Coronary artery (tissue), 2 donors: Measurements from ENCODE around the gene MGAT4A.
A peak's percentile ranks its signal among the peaks of the same experiment; 100 is the strongest.

Experiments used
- DNase-seq: peaks from one replicate; pipeline ENCODE4 v3.0.0-alpha.2; 2017; ENCODE audit warnings: low spot score
- H3K27ac ChIP-seq, 2 donors: fragments of 200-600 bp; sonication (generic); one replicate each; pipeline ENCODE4 v1.5.1; 2016 to 2019
- H3K4me3 ChIP-seq: fragments of 200-600 bp; sonication (generic); 2 replicates; pipeline ENCODE4 v1.5.1; 2016; ENCODE audit warnings: mild to moderate bottlenecking, moderate library complexity
- TF ChIP-seq, protein P1 (sequence below): fragments of 200-600 bp; sonication (generic); IDR thresholded peaks from one replicate; pipeline ENCODE4 v1.5.1; 2019; ENCODE audit warnings: antibody characterized with exemption

Gene MGAT4A

DNA sequence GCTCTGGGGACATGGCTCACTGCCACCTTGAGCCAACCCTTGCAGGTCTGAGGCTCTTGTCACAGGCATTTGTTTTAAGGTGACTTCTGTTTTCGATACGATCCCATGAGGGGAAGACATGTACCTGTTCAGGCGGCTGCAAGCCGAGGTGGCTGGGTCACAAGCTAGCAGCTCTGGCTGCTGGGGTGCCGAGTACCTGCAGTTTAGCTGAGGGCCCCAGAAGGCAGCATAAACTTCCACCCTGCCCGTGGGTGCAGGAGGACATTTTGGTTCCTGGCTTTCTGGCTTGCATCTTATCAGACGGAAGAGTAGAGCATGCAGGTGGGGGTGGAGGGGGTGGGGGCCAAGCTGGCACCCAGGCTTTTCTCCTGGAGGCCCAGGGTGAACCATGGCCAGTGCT, 151.0 kb downstream of the MGAT4A start:
- Histone ChIP-seq H3K27ac (no peak overlapping the region), H3K4me3 (no peak overlapping the region)
- TF ChIP-seq, protein P1, sequence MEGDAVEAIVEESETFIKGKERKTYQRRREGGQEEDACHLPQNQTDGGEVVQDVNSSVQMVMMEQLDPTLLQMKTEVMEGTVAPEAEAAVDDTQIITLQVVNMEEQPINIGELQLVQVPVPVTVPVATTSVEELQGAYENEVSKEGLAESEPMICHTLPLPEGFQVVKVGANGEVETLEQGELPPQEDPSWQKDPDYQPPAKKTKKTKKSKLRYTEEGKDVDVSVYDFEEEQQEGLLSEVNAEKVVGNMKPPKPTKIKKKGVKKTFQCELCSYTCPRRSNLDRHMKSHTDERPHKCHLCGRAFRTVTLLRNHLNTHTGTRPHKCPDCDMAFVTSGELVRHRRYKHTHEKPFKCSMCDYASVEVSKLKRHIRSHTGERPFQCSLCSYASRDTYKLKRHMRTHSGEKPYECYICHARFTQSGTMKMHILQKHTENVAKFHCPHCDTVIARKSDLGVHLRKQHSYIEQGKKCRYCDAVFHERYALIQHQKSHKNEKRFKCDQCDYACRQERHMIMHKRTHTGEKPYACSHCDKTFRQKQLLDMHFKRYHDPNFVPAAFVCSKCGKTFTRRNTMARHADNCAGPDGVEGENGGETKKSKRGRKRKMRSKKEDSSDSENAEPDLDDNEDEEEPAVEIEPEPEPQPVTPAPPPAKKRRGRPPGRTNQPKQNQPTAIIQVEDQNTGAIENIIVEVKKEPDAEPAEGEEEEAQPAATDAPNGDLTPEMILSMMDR = no peak
- peak; percentile 55 for DNase-seq

DNA sequence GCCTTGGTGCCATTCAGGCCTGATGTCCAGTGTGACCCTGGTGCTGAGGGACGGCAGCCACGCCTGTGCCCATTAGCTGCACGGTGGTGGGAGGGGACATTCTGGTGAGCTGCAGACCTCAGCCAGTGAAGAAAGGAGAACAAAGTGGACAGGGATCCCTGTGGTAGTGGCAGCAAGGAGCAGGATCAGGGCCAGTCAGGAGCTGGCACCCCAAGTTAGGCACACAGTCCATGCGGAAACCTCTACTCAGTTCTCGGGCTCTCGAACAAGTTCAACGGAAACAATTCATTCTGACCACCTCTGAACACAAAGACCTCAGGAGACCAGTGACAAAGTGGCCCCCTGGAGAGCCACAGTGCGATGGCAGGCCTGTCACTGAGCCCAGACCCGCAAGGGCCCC, 152.7 kb downstream of the MGAT4A start:
- no peak overlapping the region for H3K27ac ChIP-seq
- no peak for DNase-seq
- TF ChIP-seq, protein P1 = no peak
- H3K4me3 ChIP-seq = no peak overlapping the region

DNA sequence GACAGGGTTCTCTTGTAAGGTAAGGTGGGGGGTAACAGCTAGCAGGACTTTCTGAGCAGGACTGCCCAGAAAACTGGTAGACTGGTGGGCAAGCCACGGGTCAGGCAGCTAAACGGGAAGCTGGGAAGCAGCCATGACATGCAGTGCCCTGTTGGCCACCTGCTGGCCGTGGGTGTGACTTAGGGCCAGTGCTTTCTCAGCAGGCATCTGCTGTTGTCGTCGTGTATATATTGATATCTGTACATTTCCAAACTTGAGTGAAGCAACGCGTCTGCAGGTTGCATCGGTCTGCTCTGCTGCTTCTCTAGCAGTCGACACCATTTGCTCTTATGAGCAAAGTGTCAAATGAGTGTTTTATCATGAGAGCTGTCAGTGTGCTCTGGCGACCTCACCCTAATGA, 153.6 kb downstream of the MGAT4A start:
- DNase-seq = peak; percentile 2
- Histone ChIP-seq H3K27ac (no peak overlapping the region), H3K4me3 (no peak overlapping the region)
- TF ChIP-seq, protein P1 = no peak

DNA sequence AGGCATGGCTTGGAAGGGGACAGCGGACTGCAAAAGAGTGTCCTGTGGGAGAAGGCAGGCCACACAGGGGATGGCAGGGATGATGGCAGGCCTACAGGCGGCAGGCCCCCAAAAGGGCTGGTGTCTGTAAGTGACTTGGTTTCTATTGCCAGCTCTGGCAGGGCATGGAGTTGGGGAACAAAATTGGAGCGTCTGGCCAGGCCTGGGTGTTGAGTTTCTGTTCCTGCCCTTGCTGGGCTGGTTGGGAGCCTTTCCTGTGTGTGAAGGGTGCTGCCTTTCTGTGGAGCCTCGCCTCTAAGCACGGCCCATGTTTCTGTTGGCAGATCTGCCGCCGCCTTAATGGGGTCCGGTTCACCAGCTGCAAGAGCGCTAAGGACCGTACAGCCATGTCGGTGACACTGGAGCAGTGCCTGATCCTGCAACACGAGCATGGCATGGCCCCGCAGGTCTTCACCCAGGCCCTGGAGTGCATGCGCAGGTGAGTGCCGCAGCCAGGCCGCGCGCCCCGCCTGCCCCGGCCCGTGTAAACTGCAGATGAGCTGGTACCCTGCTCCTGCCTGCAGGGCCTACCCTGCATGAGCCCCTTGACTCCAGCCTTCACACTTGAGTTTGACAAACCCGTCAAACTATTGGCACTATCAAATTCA, 154.1 kb downstream of the MGAT4A start:
- H3K27ac ChIP-seq = no peak overlapping the region
- DNase-seq = peak; percentile 43
- TF ChIP-seq, protein P1 = no peak
- H3K4me3 ChIP-seq = no peak overlapping the region

DNA sequence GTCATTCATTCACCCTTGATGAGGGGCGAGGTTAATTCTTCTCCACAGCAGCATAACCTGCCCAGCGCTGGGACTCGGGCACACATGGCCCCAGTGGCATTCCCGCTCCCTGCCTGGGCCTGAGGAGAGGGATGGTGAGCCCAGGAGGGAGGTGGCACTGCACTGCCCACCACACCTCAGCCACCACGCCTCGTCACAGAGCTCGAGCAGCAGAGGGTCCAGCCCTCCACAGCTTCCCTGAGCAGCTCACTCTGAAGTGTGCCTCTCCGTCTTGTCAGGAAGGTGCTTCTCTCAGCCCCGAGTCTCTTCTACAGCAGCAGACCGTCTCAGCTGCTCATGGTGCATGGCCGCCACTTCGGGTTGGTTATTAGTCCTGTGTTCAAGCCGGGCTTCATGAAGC, 157.5 kb downstream of the MGAT4A start:
- TF ChIP-seq, protein P1 = no peak
- Histone ChIP-seq H3K27ac (no peak overlapping the region), H3K4me3 (no peak overlapping the region)
- DNase-seq = peak; percentile 43

DNA sequence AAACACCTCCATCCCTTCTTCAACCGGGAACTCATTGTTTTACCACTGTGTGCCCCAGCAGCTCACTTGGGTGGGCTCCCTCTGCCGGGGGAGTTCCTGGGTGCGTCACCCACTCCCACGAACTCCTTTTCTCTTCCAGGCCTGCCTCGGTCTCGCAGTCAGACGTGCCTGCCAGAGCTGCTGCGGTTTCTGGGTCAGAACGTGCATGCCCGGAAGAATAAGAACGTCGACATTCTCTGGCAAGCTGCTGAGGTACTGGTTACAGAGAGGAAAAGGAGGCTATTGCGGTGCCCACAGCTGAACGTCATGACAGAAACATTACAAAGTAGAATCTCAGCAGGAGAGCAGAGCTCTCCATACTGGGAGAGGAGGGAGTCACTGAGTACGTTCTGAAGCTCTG, 158.3 kb downstream of the MGAT4A start:
- TF ChIP-seq, protein P1 = no peak
- Histone ChIP-seq H3K27ac (no peak overlapping the region), H3K4me3 (no peak overlapping the region)
- DNase-seq = no peak

DNA sequence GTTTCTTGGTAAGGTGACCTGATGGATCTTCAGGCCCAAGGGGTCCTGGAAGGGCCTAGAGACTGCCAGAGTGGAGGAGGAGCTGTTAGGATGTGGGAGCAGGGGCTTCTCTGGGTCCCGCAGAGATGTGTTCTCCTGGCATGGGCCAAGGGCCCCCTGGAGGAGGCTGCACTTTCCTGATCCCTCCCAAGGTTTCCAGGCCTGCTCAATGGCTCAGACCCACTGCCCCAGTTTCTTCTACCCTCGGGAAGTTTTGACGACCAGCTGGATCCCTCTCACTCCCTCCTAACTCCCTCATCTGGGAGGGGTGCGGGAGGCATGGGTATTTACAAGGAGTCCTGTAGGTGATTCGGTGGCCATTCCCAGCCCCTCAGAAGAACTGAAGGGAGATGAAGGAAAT, 158.7 kb downstream of the MGAT4A start:
- DNase-seq = no peak
- H3K4me3 ChIP-seq = no peak overlapping the region
- no peak overlapping the region for H3K27ac ChIP-seq
- TF ChIP-seq, protein P1 = no peak
